ENCODE measurements around the gene ABHD1. TPM values are rescaled to one million over a fixed set of nuclear protein-coding genes. Genes with fewer than 3 reads are reported as not detected.

The ABHD1 gene
- total RNA-seq, 4 donors from 2014 or later = 0.92 TPM; not detected in 3

GRCh38 chr2:27178469-27178868, 54.9 kb downstream of the ABHD1 start:
- Histone ChIP-seq H3K27ac (replicated peaks in 1 of 4) (no peak overlapping the region), H3K4me1 (no peaks in the 10 kb centered on the region), H3K9me3 (no peaks in the 10 kb centered on the region), H3K27me3 (peaks cover 0 to 28% (median 0%) of the 10 kb centered on the region in 4 donors), H3K4me3 (no peak overlapping the region), H3K36me3 (no peaks in the 10 kb centered on the region)
- TF ChIP-seq POLR2AphosphoS5 (IDR thresholded peaks at IDR 0.05) (no peak), EP300 (IDR thresholded peaks at IDR 0.05) (no peak), POLR2A (IDR thresholded peaks at IDR 0.05; ENCODE audit: low read depth) (no peak), CTCF (IDR thresholded peaks at IDR 0.05) (no peak)
- 81% methylated on average over 3 of the region's 3 CpGs for WGBS
- DNase-seq (ENCODE audit: extremely low spot score) = no peak
- intact Hi-C loops (cut with DNase I) = no loop called here

GRCh38 chr2:27179344-27180000, 55.9 kb downstream of the ABHD1 start:
- peaks cover 0 to 3% (median 2%) of the 10 kb centered on the region in 4 donors for H3K4me1 ChIP-seq
- no peak for TF ChIP-seq EP300 (IDR thresholded peaks at IDR 0.05)
- no peak for TF ChIP-seq POLR2AphosphoS5 (IDR thresholded peaks at IDR 0.05)
- no peak overlapping the region for H3K27ac ChIP-seq (replicated peaks in 1 of 4)
- H3K4me3 ChIP-seq = no peak overlapping the region
- no peaks in the 10 kb centered on the region for H3K9me3 ChIP-seq
- H3K27me3 ChIP-seq = peaks cover 0 to 28% (median 0%) of the 10 kb centered on the region in 4 donors
- DNase-seq (ENCODE audit: extremely low spot score) = no peak
- WGBS = 71% methylated on average over 3 of the region's 3 CpGs
- H3K36me3 ChIP-seq = no peaks in the 10 kb centered on the region
- intact Hi-C loops (cut with DNase I) = no loop called here

Other genes starting within 250 kb of the ABHD1 start
- gene MAPRE3, start 153.2 kb upstream of the ABHD1 start, total RNA-seq = 10 to 100 TPM in 3 of 4 donors, 1 to 10 TPM in 1; 9.3 to 23.0 (median 13.4) TPM
- gene TMEM214, start 90.8 kb upstream of the ABHD1 start, total RNA-seq = 10 to 100 TPM; 26.7 to 47.7 (median 35.3) TPM
- gene AGBL5, start 72.1 kb upstream of the ABHD1 start, total RNA-seq = 10 to 100 TPM; 19.5 to 29.2 (median 24.1) TPM
- 100 to 1,000 TPM; 200 to 352 (median 243) TPM for gene OST4, start 52.2 kb upstream of the ABHD1 start, total RNA-seq
- gene EMILIN1, start 45.2 kb upstream of the ABHD1 start, total RNA-seq = 100 to 1,000 TPM; 126 to 288 (median 168) TPM
- 1 to 10 TPM; 1.2 to 6.3 (median 1.7) TPM for gene KHK, start 37.0 kb upstream of the ABHD1 start, total RNA-seq
- 1 to 10 TPM in 1 of 4 donors, under 1 TPM in 2, not detected in 1; 0.50 to 1.4 (median 0.92) TPM for gene CGREF1, start 4.7 kb upstream of the ABHD1 start, total RNA-seq
- gene PREB, start 10.8 kb downstream of the ABHD1 start, total RNA-seq = 10 to 100 TPM; 39.9 to 64.7 (median 48.3) TPM
- not detected for gene PRR30, start 15.6 kb downstream of the ABHD1 start, total RNA-seq
- not detected for gene TCF23, start 25.2 kb downstream of the ABHD1 start, total RNA-seq
- gene ATRAID, start 88.2 kb downstream of the ABHD1 start, total RNA-seq = 100 to 1,000 TPM; 118 to 143 (median 130) TPM
- gene SLC5A6, start 88.5 kb downstream of the ABHD1 start, total RNA-seq = 10 to 100 TPM in 3 of 4 donors, 1 to 10 TPM in 1; 7.5 to 21.5 (median 13.6) TPM
- 10 to 100 TPM; 12.4 to 28.3 (median 16.6) TPM for gene CAD, start 93.6 kb downstream of the ABHD1 start, total RNA-seq
- gene SLC30A3, start 139.2 kb downstream of the ABHD1 start, total RNA-seq = not detected
- gene DNAJC5G, start 151.6 kb downstream of the ABHD1 start, total RNA-seq = under 1 TPM in 1 of 4 donors, not detected in 3; 0.42 TPM
- under 1 TPM in 1 of 4 donors, not detected in 3; 0.32 TPM for gene TRIM54, start 158.6 kb downstream of the ABHD1 start, total RNA-seq
- gene UCN, start 184.6 kb downstream of the ABHD1 start, total RNA-seq = 1 to 10 TPM; 1.8 to 6.1 (median 3.3) TPM
- 10 to 100 TPM; 46.7 to 70.2 (median 60.6) TPM for gene MPV17, start 199.3 kb downstream of the ABHD1 start, total RNA-seq
- gene GTF3C2, start 232.9 kb downstream of the ABHD1 start, total RNA-seq = 10 to 100 TPM; 27.5 to 44.3 (median 31.6) TPM
- gene EIF2B4, start 246.5 kb downstream of the ABHD1 start, total RNA-seq = 10 to 100 TPM; 39.0 to 50.1 (median 44.9) TPM
- gene SNX17, start 246.8 kb downstream of the ABHD1 start, total RNA-seq = 100 to 1,000 TPM in 3 of 4 donors, 10 to 100 TPM in 1; 84.7 to 151 (median 124) TPM